Measurements from ENCODE around the gene LYPLAL1. TPM values are rescaled to one million over a fixed set of nuclear protein-coding genes. Genes with fewer than 3 reads are reported as not detected.

LYPLAL1 gene
- total and polyA plus RNA-seq, 5 donors from 2014 or later: 17.8 to 44.0 (median 35.7) TPM

GRCh38 chr1:219177940-219178339, 4.3 kb downstream of the LYPLAL1 start:
- Mint-ChIP-seq H3K4me3 (peak overlapping the region in 1 of 4 donors; percentile 82), H3K27me3 (peaks cover 6% of the 10 kb centered on the region), H3K4me1 (peaks cover 45 to 70% (median 58%) of the 10 kb centered on the region in 4 donors), H3K36me3 (peaks cover 26% of the 10 kb centered on the region), H3K27ac (peak overlapping the region in 1 of 3 donors; percentile 55), H3K9me3 (peaks cover 0 to 2% (median 0%) of the 10 kb centered on the region in 7 donors)
- Histone ChIP-seq H3K9me3 (ENCODE audit: control insufficient read depth in 2 of 2, low read length in 2 of 2) (no peaks in the 10 kb centered on the region), H3K36me3 (ENCODE audit: control insufficient read depth, insufficient read depth, low read length) (peaks cover 11% of the 10 kb centered on the region), H3K27ac (ENCODE audit: insufficient read depth, low read length, poor library complexity, severe bottlenecking) (no peak overlapping the region), H3K4me1 (ENCODE audit: control insufficient read depth, insufficient read depth, low read length, poor library complexity, severe bottlenecking) (peaks cover 25% of the 10 kb centered on the region), H3K27me3 (ENCODE audit: control insufficient read depth, insufficient read depth, low read length) (no peaks in the 10 kb centered on the region), H3K4me3 (ENCODE audit: low read depth, low read length) (no peak overlapping the region)
- DNase-seq (no peak), ATAC-seq (ENCODE audit: low read depth in 2 of 2) (no peak)

- Mint-ChIP-seq H3K4me1 (peaks cover 46 to 69% (median 59%) of the 10 kb centered on the region in 4 donors), H3K4me3 (no peak overlapping the region), H3K27ac (no peak overlapping the region), H3K27me3 (peaks cover under 1% of the 10 kb centered on the region), H3K9me3 (peaks cover 0 to 2% (median 0%) of the 10 kb centered on the region in 7 donors), H3K36me3 (peaks cover 34% of the 10 kb centered on the region)
- no peak for DNase-seq
- H3K27me3 ChIP-seq (ENCODE audit: control insufficient read depth, insufficient read depth, low read length): no peaks in the 10 kb centered on the region
- no peak overlapping the region for H3K4me3 ChIP-seq (ENCODE audit: low read depth, low read length)
- H3K4me1 ChIP-seq (ENCODE audit: control insufficient read depth, insufficient read depth, low read length, poor library complexity, severe bottlenecking): peaks cover 23% of the 10 kb centered on the region
- ATAC-seq (ENCODE audit: low read depth in 2 of 2): no peak
- H3K9me3 ChIP-seq (ENCODE audit: control insufficient read depth in 2 of 2, low read length in 2 of 2): no peaks in the 10 kb centered on the region
- H3K36me3 ChIP-seq (ENCODE audit: control insufficient read depth, insufficient read depth, low read length): peaks cover 11% of the 10 kb centered on the region
- no peak overlapping the region for H3K27ac ChIP-seq (ENCODE audit: insufficient read depth, low read length, poor library complexity, severe bottlenecking)
Measured at GRCh38 chr1:219179293-219179692, 5.6 kb downstream of the LYPLAL1 start.

DNA sequence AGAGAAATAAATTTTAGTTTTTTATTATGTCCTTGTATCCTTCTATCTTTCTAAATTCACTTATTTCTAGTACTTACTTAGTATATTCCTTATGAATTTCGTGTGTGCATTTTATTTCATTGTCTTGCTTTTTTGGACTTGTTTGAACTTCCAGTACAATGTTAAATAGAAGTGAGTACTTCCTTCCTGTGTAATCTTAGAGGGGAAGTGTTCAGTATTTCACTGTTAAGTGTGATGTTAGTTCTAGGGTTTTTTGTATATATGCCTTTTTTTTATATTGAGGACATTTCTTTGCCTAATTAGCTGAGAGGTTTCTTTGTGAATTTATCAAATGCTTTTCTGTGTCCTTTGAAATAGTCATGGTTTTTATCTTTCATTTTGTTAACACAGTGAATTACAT, 10.7 kb downstream of the LYPLAL1 start:
- no peaks in the 10 kb centered on the region for H3K9me3 Mint-ChIP-seq
- H3K36me3 Mint-ChIP-seq: peaks cover 42% of the 10 kb centered on the region
- H3K9me3 ChIP-seq (ENCODE audit: control insufficient read depth in 2 of 2, low read length in 2 of 2): no peaks in the 10 kb centered on the region
- H3K4me1 Mint-ChIP-seq: peaks cover 41 to 58% (median 51%) of the 10 kb centered on the region in 4 donors
- ATAC-seq (ENCODE audit: low read depth in 2 of 2) (no peak), DNase-seq (no peak)
- H3K4me1 ChIP-seq (ENCODE audit: control insufficient read depth, insufficient read depth, low read length, poor library complexity, severe bottlenecking): peaks cover 10% of the 10 kb centered on the region
- no peak overlapping the region for H3K4me3 ChIP-seq (ENCODE audit: low read depth, low read length)
- H3K27ac Mint-ChIP-seq: no peak overlapping the region
- H3K27me3 ChIP-seq (ENCODE audit: control insufficient read depth, insufficient read depth, low read length): no peaks in the 10 kb centered on the region
- peak overlapping the region in 2 of 4 donors; percentile 12 to 19 for H3K4me3 Mint-ChIP-seq
- peaks cover 13% of the 10 kb centered on the region for H3K36me3 ChIP-seq (ENCODE audit: control insufficient read depth, insufficient read depth, low read length)
- H3K27ac ChIP-seq (ENCODE audit: insufficient read depth, low read length, poor library complexity, severe bottlenecking): no peak overlapping the region
- no peaks in the 10 kb centered on the region for H3K27me3 Mint-ChIP-seq

- Histone ChIP-seq H3K4me1 (ENCODE audit: control insufficient read depth, insufficient read depth, low read length, poor library complexity, severe bottlenecking) (peaks cover 13% of the 10 kb centered on the region), H3K27me3 (ENCODE audit: control insufficient read depth, insufficient read depth, low read length) (no peaks in the 10 kb centered on the region), H3K36me3 (ENCODE audit: control insufficient read depth, insufficient read depth, low read length) (peaks cover 6% of the 10 kb centered on the region), H3K4me3 (ENCODE audit: low read depth, low read length) (no peak overlapping the region), H3K9me3 (ENCODE audit: control insufficient read depth in 2 of 2, low read length in 2 of 2) (no peaks in the 10 kb centered on the region), H3K27ac (ENCODE audit: insufficient read depth, low read length, poor library complexity, severe bottlenecking) (no peak overlapping the region)
- Mint-ChIP-seq H3K4me1 (peaks cover 39 to 60% (median 53%) of the 10 kb centered on the region in 4 donors), H3K27ac (no peak overlapping the region), H3K27me3 (no peaks in the 10 kb centered on the region), H3K9me3 (no peaks in the 10 kb centered on the region), H3K4me3 (no peak overlapping the region), H3K36me3 (peaks cover 43% of the 10 kb centered on the region)
- no peak for DNase-seq
- ATAC-seq (ENCODE audit: low read depth in 2 of 2): no peak
Measured at GRCh38 chr1:219185486-219186117, 11.9 kb downstream of the LYPLAL1 start.

- peak overlapping the region; percentile 24 to 98 (median 43) for H3K27ac Mint-ChIP-seq
- peaks cover 10% of the 10 kb centered on the region for H3K36me3 ChIP-seq (ENCODE audit: control insufficient read depth, insufficient read depth, low read length)
- H3K27ac ChIP-seq (ENCODE audit: insufficient read depth, low read length, poor library complexity, severe bottlenecking): no peak overlapping the region
- peaks cover 30 to 53% (median 36%) of the 10 kb centered on the region in 4 donors for H3K4me1 Mint-ChIP-seq
- H3K4me3 Mint-ChIP-seq: peak overlapping the region in 1 of 4 donors; percentile 53
- no peak for ATAC-seq (ENCODE audit: low read depth in 2 of 2)
- H3K36me3 Mint-ChIP-seq: peaks cover 34% of the 10 kb centered on the region
- H3K4me3 ChIP-seq (ENCODE audit: low read depth, low read length): no peak overlapping the region
- H3K9me3 Mint-ChIP-seq: no peaks in the 10 kb centered on the region
- no peak for DNase-seq
- H3K4me1 ChIP-seq (ENCODE audit: control insufficient read depth, insufficient read depth, low read length, poor library complexity, severe bottlenecking): peaks cover 9% of the 10 kb centered on the region
- no peaks in the 10 kb centered on the region for H3K27me3 ChIP-seq (ENCODE audit: control insufficient read depth, insufficient read depth, low read length)
- H3K27me3 Mint-ChIP-seq: no peaks in the 10 kb centered on the region
- no peaks in the 10 kb centered on the region for H3K9me3 ChIP-seq (ENCODE audit: control insufficient read depth in 2 of 2, low read length in 2 of 2)
Measured at GRCh38 chr1:219188331-219188803, 14.7 kb downstream of the LYPLAL1 start.

DNA sequence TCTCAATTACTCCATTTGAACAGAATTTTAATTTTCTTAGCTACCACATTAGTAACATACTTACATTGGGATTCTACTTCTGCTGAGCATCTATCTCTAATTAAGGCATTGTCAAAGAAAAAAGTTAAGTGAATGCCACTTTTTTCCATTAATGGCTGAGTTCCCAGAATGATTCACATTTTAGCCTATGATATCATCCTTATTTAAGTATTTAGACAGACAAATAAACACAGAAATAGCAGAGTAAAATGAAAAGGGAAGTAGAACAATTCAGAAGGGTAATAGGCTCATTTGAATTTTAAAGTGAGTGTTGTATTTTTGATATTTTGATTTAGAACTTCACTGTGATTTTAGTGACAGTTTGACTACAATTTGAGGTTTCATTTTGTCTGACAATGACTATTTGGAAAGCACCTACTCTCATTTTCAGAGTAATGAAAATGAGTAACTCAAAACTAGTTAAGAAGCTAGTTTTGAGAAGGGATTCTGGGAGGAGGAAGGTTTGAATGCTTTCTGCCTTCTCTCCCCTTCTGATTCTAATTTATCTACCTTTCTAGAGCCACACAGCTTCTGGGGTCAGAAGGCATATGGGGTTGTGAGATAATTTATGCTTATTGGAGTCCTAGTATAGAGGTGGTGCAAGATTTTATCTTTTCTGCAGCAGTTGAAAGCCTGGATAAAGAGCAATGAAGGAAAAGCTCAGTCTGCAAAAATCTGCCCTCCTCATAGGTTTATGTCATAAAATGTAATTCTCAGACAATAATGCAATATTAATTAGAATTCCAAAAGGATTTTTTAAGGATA, 15.5 kb downstream of the LYPLAL1 start:
- peaks cover 8% of the 10 kb centered on the region for H3K4me1 ChIP-seq (ENCODE audit: control insufficient read depth, insufficient read depth, low read length, poor library complexity, severe bottlenecking)
- Mint-ChIP-seq H3K4me3 (no peak overlapping the region), H3K9me3 (no peaks in the 10 kb centered on the region), H3K27ac (peak overlapping the region in 1 of 3 donors; percentile 71), H3K4me1 (peaks cover 28 to 48% (median 31%) of the 10 kb centered on the region in 4 donors), H3K36me3 (peaks cover 35% of the 10 kb centered on the region), H3K27me3 (no peaks in the 10 kb centered on the region)
- no peak overlapping the region for H3K4me3 ChIP-seq (ENCODE audit: low read depth, low read length)
- no peaks in the 10 kb centered on the region for H3K9me3 ChIP-seq (ENCODE audit: control insufficient read depth in 2 of 2, low read length in 2 of 2)
- ATAC-seq (ENCODE audit: low read depth in 2 of 2) (no peak), DNase-seq (peak in 1 of 3 donors; percentile 31)
- peak overlapping the region; percentile 7 for H3K27ac ChIP-seq (ENCODE audit: insufficient read depth, low read length, poor library complexity, severe bottlenecking)
- H3K27me3 ChIP-seq (ENCODE audit: control insufficient read depth, insufficient read depth, low read length): no peaks in the 10 kb centered on the region
- H3K36me3 ChIP-seq (ENCODE audit: control insufficient read depth, insufficient read depth, low read length): peaks cover 16% of the 10 kb centered on the region

DNA sequence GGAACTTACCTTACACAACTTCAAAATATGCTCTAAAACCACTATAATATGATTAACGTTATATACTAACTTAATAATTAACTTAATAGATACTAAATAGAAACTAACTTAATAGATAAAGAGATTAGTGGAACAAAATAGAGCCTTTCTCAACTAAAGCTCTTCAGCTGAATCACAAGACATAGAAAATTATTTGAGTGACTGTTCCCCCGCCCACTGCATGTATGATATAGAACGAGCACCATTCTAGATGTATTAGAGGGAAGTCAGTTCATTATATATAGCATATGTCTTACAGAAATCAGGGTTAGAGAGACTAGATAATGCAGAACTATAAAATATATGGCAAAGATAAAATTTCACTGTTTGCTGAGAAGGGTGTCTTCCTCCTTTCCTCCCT, 16.3 kb downstream of the LYPLAL1 start:
- H3K4me1 Mint-ChIP-seq: peaks cover 21 to 48% (median 25%) of the 10 kb centered on the region in 4 donors

More for the DNA sequence above, 16.3 kb downstream of the LYPLAL1 start:
- H3K27me3 Mint-ChIP-seq: no peaks in the 10 kb centered on the region
- H3K27me3 ChIP-seq (ENCODE audit: control insufficient read depth, insufficient read depth, low read length): no peaks in the 10 kb centered on the region
- no peak for ATAC-seq (ENCODE audit: low read depth in 2 of 2)
- no peak overlapping the region for H3K27ac Mint-ChIP-seq
- H3K27ac ChIP-seq (ENCODE audit: insufficient read depth, low read length, poor library complexity, severe bottlenecking): no peak overlapping the region
- H3K36me3 Mint-ChIP-seq: peaks cover 35% of the 10 kb centered on the region
- H3K36me3 ChIP-seq (ENCODE audit: control insufficient read depth, insufficient read depth, low read length): peaks cover 18% of the 10 kb centered on the region
- no peak overlapping the region for H3K4me3 Mint-ChIP-seq
- H3K9me3 Mint-ChIP-seq: no peaks in the 10 kb centered on the region
- peaks cover 4% of the 10 kb centered on the region for H3K4me1 ChIP-seq (ENCODE audit: control insufficient read depth, insufficient read depth, low read length, poor library complexity, severe bottlenecking)
- H3K9me3 ChIP-seq (ENCODE audit: control insufficient read depth in 2 of 2, low read length in 2 of 2): no peaks in the 10 kb centered on the region
- DNase-seq: no peak
- no peak overlapping the region for H3K4me3 ChIP-seq (ENCODE audit: low read depth, low read length)
